ENCODE measurements around the gene CDC14A. TPM values are rescaled to one million over a fixed set of nuclear protein-coding genes. Genes with fewer than 3 reads are reported as not detected.
A peak's percentile ranks its signal among the peaks of the same experiment; 100 is the strongest.

CDC14A gene
- total and polyA plus RNA-seq, 11 donors, result 1.7 to 8.8 (median 3.5) TPM

- Histone ChIP-seq H3K4me3 (no peak overlapping the region), H3K9me3 (no peaks in the 10 kb centered on the region), H3K36me3 (peaks cover 0 to 18% (median 0%) of the 10 kb centered on the region in 9 donors), H3K27me3 (no peaks in the 10 kb centered on the region), H3K27ac (no peak overlapping the region), H3K4me1 (peaks cover 0 to 18% (median 6%) of the 10 kb centered on the region in 12 donors)
- WGBS, 4 donors, result 88 to 90% (median 89%) methylated on average over 13 of the region's 13 CpGs
- DNase-seq (no peak), ATAC-seq (no peak)
- TF ChIP-seq CTCF (IDR thresholded peaks at IDR 0.05), result no peak
- TF ChIP-seq POLR2A (IDR thresholded peaks at IDR 0.05), result no peak
- intact Hi-C loops (cut with DNase I), result loop anchor here in 8 of 10 donors (2.0 to 10.0 kb wide), 8 partner anchors 142 to 655 kb away; partner anchors contain the start of genes SASS6 (in 1 of the 8) and TRMT13 (in 1 of the 8)
Observed at GRCh38 chr1:100462326-100463025, 110.2 kb downstream of the CDC14A start.

- TF ChIP-seq POLR2A (IDR thresholded peaks at IDR 0.05) (no peak), CTCF (IDR thresholded peaks at IDR 0.05) (peak; percentile 56 to 82 (median 72))
- no peak overlapping the region for H3K4me3 ChIP-seq
- peaks cover 0 to 18% (median 6%) of the 10 kb centered on the region in 12 donors for H3K4me1 ChIP-seq
- ATAC-seq (peak in 3 of 4 donors; percentile 76 to 81 (median 81)), DNase-seq (peak; percentile 41 to 70 (median 52))
- H3K27me3 ChIP-seq, result no peaks in the 10 kb centered on the region
- no peak overlapping the region for H3K27ac ChIP-seq
- H3K36me3 ChIP-seq, result peaks cover 0 to 31% (median 0%) of the 10 kb centered on the region in 9 donors
- WGBS, 4 donors, result 35 to 41% (median 40%) methylated on average over 10 of the region's 10 CpGs
- intact Hi-C loops (cut with DNase I), result loop anchor here in 9 of 10 donors (2.0 to 10.0 kb wide), 8 partner anchors 141 to 657 kb away; partner anchors contain the start of genes SASS6 (in 1 of the 9) and TRMT13 (in 1 of the 9)
- H3K9me3 ChIP-seq, result no peaks in the 10 kb centered on the region
Observed at GRCh38 chr1:100463791-100464424, 111.6 kb downstream of the CDC14A start.

GRCh38 chr1:100469578-100469977 is 117.3 kb downstream of the CDC14A start:
- Histone ChIP-seq H3K36me3 (peaks cover 0 to 25% (median 3%) of the 10 kb centered on the region in 9 donors), H3K27me3 (no peaks in the 10 kb centered on the region), H3K4me1 (peaks cover 0 to 7% (median 0%) of the 10 kb centered on the region in 12 donors), H3K27ac (no peak overlapping the region), H3K4me3 (no peak overlapping the region), H3K9me3 (no peaks in the 10 kb centered on the region)
- WGBS, 4 donors, result 60 to 72% (median 67%) methylated on average over 1 of the region's 1 CpG
- TF ChIP-seq CTCF (IDR thresholded peaks at IDR 0.05), result no peak
- TF ChIP-seq POLR2A (IDR thresholded peaks at IDR 0.05), result no peak
- ATAC-seq, result peak in 1 of 4 donors; percentile 61
- no peak for DNase-seq
- intact Hi-C loops (cut with DNase I), result loop anchor here in 6 of 10 donors (5.0 to 10.0 kb wide), 4 partner anchors 135 to 335 kb away; partner anchors contain the start of genes SASS6 (in 1 of the 6) and TRMT13 (in 1 of the 6)

GRCh38 chr1:100474834-100475233 is 122.5 kb downstream of the CDC14A start:
- Histone ChIP-seq H3K27me3 (no peaks in the 10 kb centered on the region), H3K9me3 (no peaks in the 10 kb centered on the region), H3K4me3 (no peak overlapping the region), H3K27ac (no peak overlapping the region), H3K4me1 (peaks cover 0 to 3% (median 0%) of the 10 kb centered on the region in 12 donors), H3K36me3 (peaks cover 0 to 6% (median 0%) of the 10 kb centered on the region in 9 donors)
- no peak for TF ChIP-seq CTCF (IDR thresholded peaks at IDR 0.05)
- no peak for TF ChIP-seq POLR2A (IDR thresholded peaks at IDR 0.05)
- ATAC-seq, result no peak
- no peak for DNase-seq
- intact Hi-C loops (cut with DNase I), result loop anchor here in 1 of 10 donors (10.0 kb wide), 1 partner anchor 140 kb away; no protein-coding TSS in a partner anchor

Data from heart left ventricle (tissue), 16 donors.